Adrenal gland (tissue), 5 donors: ENCODE results near the gene NUFIP1.

Experiments used
- CTCF ChIP-seq, 6 experiments: fragments of 450-650 bp in 4 of 6; fragments of 200-600 bp in 2 of 6; sonication (generic) in 1 of 6; IDR thresholded peaks; 1 replicate in 5 of 6; 2 replicates in 1 of 6; pipeline versions ENCODE4 v1.5.1 to v1.8.0; 2016 to 2021; ENCODE audit warnings: antibody characterized with exemption in 6 of 6, mild to moderate bottlenecking in 2 of 6, moderate library complexity in 1 of 6
- POLR2A ChIP-seq, 2 donors: fragments of 450-650 bp; IDR thresholded peaks; one replicate each; pipeline ENCODE4 v1.6.1; 2017; ENCODE audit warnings: antibody characterized with exemption in 2 of 2, mild to moderate bottlenecking in 2 of 2, moderate library complexity in 1 of 2
- donor health status: DM: no; HTN: no; CAD: no.

GRCh38 chr13:44971656-44972595, 17.3 kb downstream of the NUFIP1 start:
- TF ChIP-seq CTCF (IDR thresholded peaks at IDR 0.05), result no peak
- no peak for TF ChIP-seq POLR2A (IDR thresholded peaks at IDR 0.05)
